Neural progenitor cell (in vitro differentiated cells): Measurements from ENCODE around the gene ANXA1. TPM values are rescaled to one million over a fixed set of nuclear protein-coding genes. Genes with fewer than 3 reads are reported as not detected.

Experiments
- DNase-seq: peaks from one replicate; pipeline ENCODE4 v3.0.0-alpha.2; 2016; ENCODE audit warnings: low spot score
- H2AFZ ChIP-seq: fragments of 200-600 bp; sonication (generic); replicated peaks from 2 replicates; pipeline ENCODE4 v1.6.1; 2016; ENCODE audit warnings: antibody characterized with exemption
- H3F3A ChIP-seq: fragments of 200-600 bp; sonication (generic); 2 replicates; pipeline ENCODE4 v1.6.1; 2016; ENCODE audit warnings: antibody characterized with exemption, low read depth
- H3K27ac ChIP-seq: fragments of 200-600 bp; sonication (generic); 2 replicates; pipeline ENCODE4 v1.5.1; 2016; ENCODE audit warnings: mild to moderate bottlenecking
- H3K27me3 ChIP-seq: fragments of 200-600 bp; sonication (generic); 2 replicates; pipeline ENCODE4 v1.6.1; 2016; ENCODE audit warnings: mild to moderate bottlenecking, moderate library complexity
- H3K36me3 ChIP-seq: fragments of 200-600 bp; sonication (generic); 2 replicates; pipeline ENCODE4 v1.5.1; 2016
- H3K4me1 ChIP-seq: fragments of 200-600 bp; sonication (generic); 2 replicates; pipeline ENCODE4 v1.6.1; 2016; ENCODE audit warnings: mixed run types
- H3K4me2 ChIP-seq: fragments of 200-600 bp; sonication (generic); 2 replicates; pipeline ENCODE4 v1.6.1; 2016
- H3K4me3 ChIP-seq: fragments of 200-600 bp; sonication (generic); 2 replicates; pipeline ENCODE4 v1.5.1; 2016
- H3K79me2 ChIP-seq: fragments of 200-600 bp; sonication (generic); 2 replicates; pipeline ENCODE4 v1.6.1; 2016; ENCODE audit warnings: low read depth
- H3K9ac ChIP-seq: fragments of 200-600 bp; sonication (generic); 2 replicates; pipeline ENCODE4 v1.6.1; 2016
- H3K9me3 ChIP-seq: fragments of 200-600 bp; sonication (generic); 2 replicates; pipeline ENCODE4 v1.5.1; 2016; ENCODE audit warnings: low read depth
- H4K20me1 ChIP-seq: fragments of 200-600 bp; sonication (generic); 2 replicates; pipeline ENCODE4 v1.6.1; 2016; ENCODE audit warnings: low read depth
- H3K27ac Mint-ChIP-seq: 3 replicates; pipeline ENCODE4 v1.8.0; 2021; ENCODE audit warnings: mixed read lengths
- H3K27me3 Mint-ChIP-seq: 2 replicates; pipeline ENCODE4 v1.8.0; 2022; ENCODE audit warnings: low read depth, mild to moderate bottlenecking, inconsistent platforms, moderate library complexity, mixed read lengths; ENCODE audit not compliant: insufficient read depth
- H3K36me3 Mint-ChIP-seq: 3 replicates; pipeline ENCODE4 v1.8.0; 2021; ENCODE audit warnings: mixed read lengths
- H3K4me1 Mint-ChIP-seq: 3 replicates; pipeline ENCODE4 v1.8.0; 2021; ENCODE audit warnings: mixed read lengths
- H3K4me3 Mint-ChIP-seq: 3 replicates; pipeline ENCODE4 v1.8.0; 2021; ENCODE audit warnings: mild to moderate bottlenecking, moderate library complexity, mixed read lengths
- H3K9me3 Mint-ChIP-seq: 3 replicates; pipeline ENCODE4 v1.8.0; 2020; ENCODE audit warnings: mixed read lengths
- CTCF ChIP-seq: fragments of 200-600 bp; sonication (generic); IDR thresholded peaks from 2 replicates; pipeline ENCODE4 v1.5.1; 2017; ENCODE audit warnings: antibody characterized with exemption, mild to moderate bottlenecking
- EZH2 ChIP-seq: fragments of 200-600 bp; sonication (generic); IDR thresholded peaks from 2 replicates; pipeline ENCODE4 v1.6.1; 2017; ENCODE audit warnings: antibody characterized with exemption, mild to moderate bottlenecking, moderate library complexity
- EZH2phosphoT487 ChIP-seq: fragments of 200-600 bp; sonication (generic); IDR thresholded peaks from 2 replicates; pipeline ENCODE4 v1.6.1; 2017; ENCODE audit warnings: antibody characterized with exemption
- total RNA-seq: library from RNA; depleted of rRNA; stranded (reverse); fragments of >200 nt; gene quantifications from 2 replicates; pipeline ENCODE4 v1.2.3, GENCODE V29; 2015; ENCODE audit warnings: low replicate concordance

ANXA1 gene
- total RNA-seq, 1 donor from 2014 or later: 0.47 TPM

- Mint-ChIP-seq H3K27me3 (no peaks in the 10 kb centered on the region), H3K9me3 (peaks cover 2% of the 10 kb centered on the region), H3K27ac (no peak overlapping the region), H3K4me1 (peaks cover 1% of the 10 kb centered on the region), H3K4me3 (no peak overlapping the region), H3K36me3 (no peaks in the 10 kb centered on the region)
- no peak overlapping the region for H3K4me2 ChIP-seq
- no peaks in the 10 kb centered on the region for H3F3A ChIP-seq
- H2AFZ ChIP-seq: no peak overlapping the region
- no peak for TF ChIP-seq EZH2phosphoT487
- no peak for TF ChIP-seq EZH2
- TF ChIP-seq CTCF: no peak
- no peaks in the 10 kb centered on the region for H3K36me3 ChIP-seq
- H3K9ac ChIP-seq: no peak overlapping the region
- no peak overlapping the region for H3K27ac ChIP-seq
- DNase-seq: no peak
- H3K27me3 ChIP-seq: no peaks in the 10 kb centered on the region
- peaks cover 2% of the 10 kb centered on the region for H3K4me1 ChIP-seq
- H3K79me2 ChIP-seq: no peaks in the 10 kb centered on the region
- H3K9me3 ChIP-seq: no peaks in the 10 kb centered on the region
- H3K4me3 ChIP-seq: no peak overlapping the region
- no peaks in the 10 kb centered on the region for H4K20me1 ChIP-seq
These were observed 22.1 kb downstream of the ANXA1 start for GRCh38 chr9:73173557-73174329.

GRCh38 chr9:73174330-73174980 lies 22.8 kb downstream of the ANXA1 start:
- Mint-ChIP-seq H3K4me1 (peaks cover 6% of the 10 kb centered on the region), H3K9me3 (peaks cover 2% of the 10 kb centered on the region), H3K27me3 (no peaks in the 10 kb centered on the region), H3K27ac (no peak overlapping the region), H3K36me3 (no peaks in the 10 kb centered on the region), H3K4me3 (no peak overlapping the region)
- H3K36me3 ChIP-seq: no peaks in the 10 kb centered on the region
- no peak overlapping the region for H3K4me2 ChIP-seq
- no peak overlapping the region for H3K27ac ChIP-seq
- no peak overlapping the region for H2AFZ ChIP-seq
- no peaks in the 10 kb centered on the region for H3F3A ChIP-seq
- H3K9me3 ChIP-seq: no peaks in the 10 kb centered on the region
- TF ChIP-seq CTCF (no peak), EZH2 (no peak), EZH2phosphoT487 (no peak)
- H3K4me1 ChIP-seq: peaks cover 9% of the 10 kb centered on the region
- H3K4me3 ChIP-seq: no peak overlapping the region
- no peak for DNase-seq
- no peaks in the 10 kb centered on the region for H4K20me1 ChIP-seq
- H3K27me3 ChIP-seq: no peaks in the 10 kb centered on the region
- H3K79me2 ChIP-seq: no peaks in the 10 kb centered on the region
- no peak overlapping the region for H3K9ac ChIP-seq

GRCh38 chr9:73176450-73176875 lies 24.8 kb downstream of the ANXA1 start:
- Histone ChIP-seq H4K20me1 (no peaks in the 10 kb centered on the region), H3K9me3 (no peaks in the 10 kb centered on the region), H3K4me2 (no peak overlapping the region), H3K9ac (no peak overlapping the region), H2AFZ (no peak overlapping the region), H3K4me3 (no peak overlapping the region), H3K79me2 (no peaks in the 10 kb centered on the region), H3K4me1 (peaks cover 14% of the 10 kb centered on the region), H3K36me3 (no peaks in the 10 kb centered on the region), H3K27me3 (no peaks in the 10 kb centered on the region), H3F3A (no peaks in the 10 kb centered on the region), H3K27ac (no peak overlapping the region)
- Mint-ChIP-seq H3K36me3 (no peaks in the 10 kb centered on the region), H3K27ac (no peak overlapping the region), H3K27me3 (no peaks in the 10 kb centered on the region), H3K9me3 (peaks cover 2% of the 10 kb centered on the region), H3K4me3 (no peak overlapping the region), H3K4me1 (peaks cover 11% of the 10 kb centered on the region)
- TF ChIP-seq EZH2 (no peak), EZH2phosphoT487 (no peak)
- DNase-seq: no peak

- no peak for TF ChIP-seq CTCF
- no peak for TF ChIP-seq EZH2
- no peak for TF ChIP-seq EZH2phosphoT487
- Histone ChIP-seq H4K20me1 (no peaks in the 10 kb centered on the region), H3K9ac (no peak overlapping the region), H3K9me3 (no peaks in the 10 kb centered on the region), H3K27me3 (no peaks in the 10 kb centered on the region), H3K4me1 (peaks cover 14% of the 10 kb centered on the region), H3K36me3 (no peaks in the 10 kb centered on the region), H3F3A (no peaks in the 10 kb centered on the region), H2AFZ (peak overlapping the region; percentile 45), H3K4me2 (no peak overlapping the region), H3K27ac (no peak overlapping the region), H3K79me2 (no peaks in the 10 kb centered on the region), H3K4me3 (no peak overlapping the region)
- H3K9me3 Mint-ChIP-seq: peaks cover 2% of the 10 kb centered on the region
- no peak overlapping the region for H3K4me3 Mint-ChIP-seq
- H3K27ac Mint-ChIP-seq: no peak overlapping the region
- H3K4me1 Mint-ChIP-seq: peaks cover 13% of the 10 kb centered on the region
- H3K27me3 Mint-ChIP-seq: no peaks in the 10 kb centered on the region
- DNase-seq: no peak
- no peaks in the 10 kb centered on the region for H3K36me3 Mint-ChIP-seq
These were observed 26.4 kb downstream of the ANXA1 start for GRCh38 chr9:73178044-73178443.
